Upper lobe of left lung (tissue), 4 donors: ENCODE results near the gene SPTY2D1.

Experiments used
- EP300 ChIP-seq, 4 donors: sonication (generic); formaldehyde crosslinking; IDR thresholded peaks; one replicate each; pipeline ENCODE4 v1.5.1; 2017; ENCODE audit warnings: antibody characterized with exemption in 4 of 4, control low read depth in 2 of 4
- POLR2A ChIP-seq, 4 donors: fragments of 450-650 bp; IDR thresholded peaks; one replicate each; pipeline ENCODE4 v1.5.1; 2016 to 2017; ENCODE audit warnings: antibody characterized with exemption in 4 of 4, mild to moderate bottlenecking in 2 of 4
- TF ChIP-seq, protein P1 (sequence below), 6 experiments: fragments of 450-650 bp in 4 of 6; fragments of 200-600 bp in 2 of 6; sonication (generic) in 2 of 6; IDR thresholded peaks; one replicate each; pipeline ENCODE4 v1.5.1; 2016 to 2019; ENCODE audit warnings: antibody characterized with exemption in 6 of 6

DNA sequence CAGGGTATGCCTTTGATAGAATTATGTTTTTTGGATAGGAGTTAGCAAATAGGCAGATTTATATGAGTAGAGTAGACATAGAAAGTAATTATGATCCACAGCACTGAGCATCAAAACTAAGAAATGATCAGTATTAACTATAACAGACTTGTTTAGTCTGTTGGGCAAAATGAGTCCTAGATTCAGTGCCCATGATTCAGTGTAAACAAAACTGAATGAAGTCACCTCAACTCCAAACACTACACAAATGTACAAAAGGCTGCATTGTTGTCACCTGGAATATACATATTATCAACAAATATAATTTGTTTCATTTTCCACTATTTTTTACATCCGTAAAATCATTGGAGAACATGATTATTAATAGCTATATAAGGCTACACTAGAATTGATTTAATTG lies 52.3 kb downstream of the SPTY2D1 start:
- no peak for TF ChIP-seq EP300 (IDR thresholded peaks at IDR 0.05)
- TF ChIP-seq, protein P1, sequence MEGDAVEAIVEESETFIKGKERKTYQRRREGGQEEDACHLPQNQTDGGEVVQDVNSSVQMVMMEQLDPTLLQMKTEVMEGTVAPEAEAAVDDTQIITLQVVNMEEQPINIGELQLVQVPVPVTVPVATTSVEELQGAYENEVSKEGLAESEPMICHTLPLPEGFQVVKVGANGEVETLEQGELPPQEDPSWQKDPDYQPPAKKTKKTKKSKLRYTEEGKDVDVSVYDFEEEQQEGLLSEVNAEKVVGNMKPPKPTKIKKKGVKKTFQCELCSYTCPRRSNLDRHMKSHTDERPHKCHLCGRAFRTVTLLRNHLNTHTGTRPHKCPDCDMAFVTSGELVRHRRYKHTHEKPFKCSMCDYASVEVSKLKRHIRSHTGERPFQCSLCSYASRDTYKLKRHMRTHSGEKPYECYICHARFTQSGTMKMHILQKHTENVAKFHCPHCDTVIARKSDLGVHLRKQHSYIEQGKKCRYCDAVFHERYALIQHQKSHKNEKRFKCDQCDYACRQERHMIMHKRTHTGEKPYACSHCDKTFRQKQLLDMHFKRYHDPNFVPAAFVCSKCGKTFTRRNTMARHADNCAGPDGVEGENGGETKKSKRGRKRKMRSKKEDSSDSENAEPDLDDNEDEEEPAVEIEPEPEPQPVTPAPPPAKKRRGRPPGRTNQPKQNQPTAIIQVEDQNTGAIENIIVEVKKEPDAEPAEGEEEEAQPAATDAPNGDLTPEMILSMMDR (IDR thresholded peaks at IDR 0.05) = no peak
- no peak for TF ChIP-seq POLR2A (IDR thresholded peaks at IDR 0.05)
